GM12891 (cell line): ENCODE data around the gene MYDGF.

ENCODE experiments used
- PAX5 ChIP-seq: IDR thresholded peaks from 2 replicates; pipeline ENCODE4 v1.6.1; 2011; ENCODE audit warnings: low read length, moderate library complexity, mild to moderate bottlenecking; ENCODE audit not compliant: insufficient read depth, severe bottlenecking
- POLR2A ChIP-seq: IDR thresholded peaks from 2 replicates; pipeline ENCODE4 v1.6.1; 2011; ENCODE audit warnings: low read depth, low read length, control low read depth
- POLR2AphosphoS5 ChIP-seq: IDR thresholded peaks from 2 replicates; pipeline ENCODE4 v1.6.1; 2011; ENCODE audit warnings: low read depth, low read length, control low read depth
- POU2F2 ChIP-seq: IDR thresholded peaks from 2 replicates; pipeline ENCODE4 v1.6.1; 2011; ENCODE audit warnings: low read depth, mild to moderate bottlenecking, control low read depth, low read length, moderate library complexity
- TAF1 ChIP-seq: IDR thresholded peaks from 2 replicates; pipeline ENCODE4 v1.6.1; 2011; ENCODE audit warnings: low read depth, low read length, control low read depth

DNA sequence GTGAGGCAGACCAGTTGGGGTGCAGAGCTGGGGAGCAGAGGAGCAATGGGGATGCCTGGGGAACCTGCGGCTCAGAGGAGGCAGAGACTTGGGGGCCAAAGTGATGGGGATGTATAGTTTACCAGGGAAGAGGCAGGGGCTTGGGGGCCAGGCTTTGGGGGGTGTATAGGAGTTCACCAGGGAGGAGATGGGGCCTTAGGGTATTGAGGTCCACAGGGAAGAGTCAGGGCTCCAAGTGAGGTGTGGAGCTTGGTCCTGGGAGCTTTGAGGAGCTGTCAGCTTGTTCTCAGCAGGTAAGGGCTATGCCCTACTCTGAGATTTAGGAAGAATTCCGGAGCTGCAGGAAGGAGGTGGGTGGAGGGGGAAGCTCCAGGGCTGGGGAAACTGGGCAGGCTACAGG is 20.0 kb downstream of the MYDGF start:
- TF ChIP-seq POLR2A (no peak), POLR2AphosphoS5 (no peak), TAF1 (no peak), POU2F2 (no peak), PAX5 (no peak)
